IPS-18c (cell line): ENCODE data around the gene ABI2.
"Not testable (repeated sequence)": the region's sequence is repeated elsewhere in the genome, so short reads cannot be mapped to it uniquely, and the experiment has no call there.

Source experiments
- H3K4me3 ChIP-seq: 2 replicates; pipeline ENCODE4 v1.7.0; 2013; ENCODE audit warnings: low read depth, mild to moderate bottlenecking, low read length, moderate library complexity; ENCODE audit not compliant: insufficient read depth
- H3K9me3 ChIP-seq: one replicate; pipeline ENCODE4 v1.6.1; 2013; ENCODE audit warnings: mild to moderate bottlenecking, low read length, moderate library complexity; ENCODE audit not compliant: control insufficient read depth, insufficient read depth

Gene ABI2

DNA sequence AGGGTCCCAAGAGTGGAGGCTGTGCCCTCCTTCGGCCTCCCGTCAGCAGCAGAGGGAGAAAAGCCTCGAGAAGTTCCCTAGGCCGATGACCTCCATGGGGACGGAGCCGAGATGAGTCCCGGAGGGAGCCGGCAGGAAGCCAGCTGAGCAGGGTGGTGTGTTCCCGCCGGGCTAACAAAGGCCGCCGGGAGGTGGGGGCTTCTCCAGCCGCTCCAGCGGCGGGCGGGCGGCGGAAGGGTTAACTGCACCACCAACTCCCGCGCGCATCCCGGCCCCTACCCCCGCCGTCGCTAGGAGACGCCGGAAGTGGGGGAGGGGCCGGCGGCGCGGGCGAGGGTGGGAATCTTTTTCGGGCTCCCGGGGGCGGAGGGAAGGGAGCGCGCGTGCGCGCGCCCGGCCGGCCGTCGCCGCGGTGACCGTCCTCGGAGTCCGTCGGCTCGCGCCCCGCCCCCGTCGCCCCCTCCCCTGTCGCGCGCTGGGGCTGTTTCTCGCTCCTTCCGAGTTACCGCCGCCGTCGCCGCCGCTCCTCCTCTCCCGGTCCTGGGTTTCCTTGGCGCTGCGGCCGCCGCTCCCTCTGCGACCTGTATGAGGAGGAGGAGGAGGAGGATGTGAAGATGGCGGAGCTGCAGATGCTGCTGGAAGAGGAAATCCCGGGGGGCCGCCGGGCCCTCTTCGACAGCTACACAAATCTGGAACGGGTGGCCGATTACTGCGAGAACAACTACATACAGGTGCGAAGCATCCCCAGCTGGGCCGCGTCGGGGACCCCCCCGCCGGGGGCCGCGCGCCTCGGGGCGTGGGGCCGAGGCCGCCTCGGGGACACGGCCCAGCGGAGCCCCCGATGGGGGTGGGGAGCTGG lies at the start of gene ABI2:
TSS of gene ABI2 (plus strand) at position 494 of the 859 bp plus-strand sequence. CDS start at position 615, 121 bp downstream.
- no peaks in the 10 kb centered on the region for H3K9me3 ChIP-seq

DNA sequence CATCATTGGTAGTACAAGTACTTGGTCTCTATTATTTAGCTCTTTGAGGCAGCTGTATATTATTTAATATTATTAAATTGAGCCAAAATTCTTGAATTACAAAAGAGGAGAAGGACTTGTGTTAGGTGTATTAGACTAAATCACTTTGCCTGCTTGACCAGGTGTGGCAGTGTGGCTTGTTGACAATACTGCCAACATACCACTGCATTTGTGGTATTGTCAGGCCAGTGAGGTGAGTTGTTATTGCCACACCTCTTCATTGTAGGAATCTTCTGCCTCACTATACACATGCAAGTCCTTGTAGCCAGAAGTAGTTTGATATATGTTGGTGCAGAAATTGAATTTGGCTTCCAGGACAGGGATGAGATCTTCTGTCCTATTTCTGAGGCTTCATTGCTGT lies 48.9 kb upstream of the ABI2 start:
- H3K4me3 ChIP-seq: no peak overlapping the region
- H3K9me3 ChIP-seq: no peaks in the 10 kb centered on the region

More for the DNA sequence above, at the start of gene ABI2:
- H3K4me3 ChIP-seq: peak within 1 kb of the TSS; percentile 91

DNA sequence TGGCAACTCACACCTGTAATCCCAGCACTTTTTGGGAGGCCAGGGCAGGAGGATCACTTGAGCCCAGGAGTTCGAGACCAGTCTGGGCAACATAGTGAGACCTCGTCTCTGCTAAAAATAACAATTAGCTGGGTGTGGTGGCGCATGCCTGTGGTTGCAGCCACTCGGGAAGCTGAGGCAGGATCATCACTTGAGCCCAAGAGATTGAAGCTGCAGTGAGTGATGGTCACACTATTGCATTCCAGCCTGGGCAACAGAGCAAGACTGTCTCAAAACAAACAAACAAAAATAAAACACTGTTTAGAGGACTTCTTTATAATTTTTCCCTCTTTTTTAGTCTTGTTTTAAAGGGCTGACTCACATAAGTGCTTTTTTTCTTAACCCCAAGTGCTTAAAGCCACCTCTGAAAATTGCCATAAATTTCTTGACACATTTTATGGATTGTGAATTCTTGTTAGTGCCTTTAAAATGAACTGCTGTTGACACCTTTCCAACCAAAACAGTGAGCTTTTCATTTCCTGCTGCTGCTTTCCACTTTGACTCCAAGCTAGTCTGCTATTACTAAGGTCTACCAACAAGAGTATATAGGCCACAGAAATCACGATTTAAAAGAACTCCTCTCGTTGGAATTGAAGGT lies 47.6 kb upstream of the ABI2 start:
- Histone ChIP-seq H3K9me3 (no peaks in the 10 kb centered on the region), H3K4me3 (no peak overlapping the region)

DNA sequence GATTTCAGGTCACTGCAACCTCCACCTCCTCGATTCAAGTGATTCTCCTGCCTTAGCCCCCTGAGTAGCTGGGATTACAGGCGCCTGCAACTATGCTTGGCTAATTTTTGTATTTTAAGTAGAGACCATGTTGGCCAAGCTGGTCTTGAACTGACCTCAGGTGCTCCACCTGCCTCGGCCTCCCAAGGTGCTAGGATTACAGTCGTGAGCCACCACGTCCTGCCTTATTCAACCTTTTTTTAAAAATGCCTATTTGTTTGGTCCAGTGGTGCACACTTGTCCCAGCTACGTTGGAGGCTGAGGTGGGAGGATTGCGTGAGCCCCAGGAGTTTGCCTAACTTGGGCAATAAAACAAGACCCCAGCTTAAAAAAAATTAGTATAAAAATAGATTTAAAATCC lies 46.1 kb upstream of the ABI2 start:
- Histone ChIP-seq H3K4me3 (no peak overlapping the region), H3K9me3 (no peaks in the 10 kb centered on the region)

DNA sequence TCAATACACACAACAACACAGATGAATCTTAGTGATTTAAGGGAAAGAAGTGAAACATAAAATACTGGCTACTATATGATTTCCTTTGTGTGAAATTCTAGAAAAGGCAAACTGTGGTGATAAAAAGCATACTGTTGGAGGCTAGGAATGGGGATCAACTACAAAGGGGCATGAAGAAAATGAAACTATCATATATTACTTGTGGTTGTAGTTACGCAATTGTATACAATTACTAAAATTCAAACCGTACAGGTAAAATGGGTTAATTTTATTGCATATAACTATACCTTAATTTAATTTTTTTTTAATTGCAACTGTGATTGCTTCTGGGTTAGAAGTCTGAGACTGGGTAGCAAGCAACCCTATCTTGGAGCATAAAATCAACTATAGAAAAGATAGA lies 41.7 kb upstream of the ABI2 start:
- H3K4me3 ChIP-seq: no peak overlapping the region
- H3K9me3 ChIP-seq: no peaks in the 10 kb centered on the region

DNA sequence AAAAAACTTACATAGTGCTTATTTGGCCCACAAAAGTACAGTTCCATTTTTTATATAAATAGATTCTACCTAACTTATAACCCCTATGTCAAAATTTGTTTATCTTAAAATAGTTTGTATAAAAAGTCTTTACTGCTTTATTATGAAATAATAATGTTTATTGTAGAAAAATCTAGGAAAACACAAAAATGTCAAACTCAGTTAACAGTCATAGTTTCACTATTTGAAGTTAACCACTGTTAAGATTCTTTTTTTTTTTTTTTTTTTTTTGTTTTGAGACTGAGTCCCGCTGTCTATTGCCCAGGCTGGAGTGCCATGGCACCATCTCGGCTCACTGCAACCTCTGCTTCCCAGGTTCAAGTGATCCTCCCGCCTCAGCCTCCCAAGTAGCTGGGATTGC lies 26.5 kb upstream of the ABI2 start:
- Histone ChIP-seq H3K9me3 (no peaks in the 10 kb centered on the region), H3K4me3 (no peak overlapping the region)

DNA sequence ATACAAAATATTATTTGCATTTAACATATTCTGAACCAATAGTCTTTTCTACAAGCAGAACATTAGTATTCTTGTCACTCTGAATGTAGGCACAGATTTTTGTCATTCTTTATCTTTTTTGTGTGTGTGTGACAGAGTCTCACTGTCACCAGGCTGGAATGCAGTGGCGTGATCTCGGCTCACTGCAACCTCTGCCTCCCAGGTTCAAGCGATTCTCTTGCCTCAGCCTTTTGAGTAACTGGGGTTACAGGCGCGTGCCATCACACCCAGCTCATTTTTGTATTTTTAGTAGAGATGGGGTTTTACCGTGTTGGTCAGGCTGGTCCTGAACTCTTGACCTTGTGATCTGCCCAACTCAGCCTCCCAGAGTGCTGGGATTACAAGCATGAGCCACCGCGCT lies 25.6 kb upstream of the ABI2 start:
- not testable (repeated sequence) for H3K9me3 ChIP-seq, H3K4me3 ChIP-seq

DNA sequence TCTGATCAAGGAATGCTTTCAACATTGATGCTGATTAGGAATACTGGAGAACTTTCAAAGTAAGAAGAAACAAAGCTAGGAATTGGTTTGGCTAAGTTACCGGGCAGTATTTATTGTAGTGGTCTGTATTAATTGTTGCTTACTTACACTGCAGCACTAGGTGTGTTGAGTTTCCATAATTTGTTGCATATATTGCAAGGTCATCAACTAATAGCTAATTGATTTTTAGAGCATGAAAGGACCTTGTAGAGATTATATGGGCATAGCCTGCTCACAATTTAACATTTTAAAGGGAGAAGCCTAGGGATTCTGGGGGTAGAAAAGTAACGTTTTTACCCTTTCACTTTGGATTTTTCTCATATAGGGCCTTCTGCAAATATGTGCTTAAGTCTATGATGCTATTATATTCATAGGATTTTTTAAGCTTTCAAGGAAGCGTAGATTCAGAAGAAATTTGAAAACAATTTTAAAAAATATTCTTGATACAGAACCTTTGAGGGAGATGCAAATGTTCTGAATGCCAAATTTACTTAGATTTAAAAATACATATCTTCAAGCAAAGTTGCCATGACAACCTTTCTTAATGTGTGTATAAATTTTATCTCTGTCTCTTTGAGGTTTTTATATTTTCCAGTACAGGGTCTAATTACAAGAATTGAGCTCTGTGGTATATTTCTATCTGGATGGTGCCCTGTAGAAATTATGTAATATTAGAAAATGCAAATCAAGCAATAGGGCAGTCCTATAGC lies 17.3 kb upstream of the ABI2 start:
- Histone ChIP-seq H3K9me3 (no peaks in the 10 kb centered on the region), H3K4me3 (no peak overlapping the region)

DNA sequence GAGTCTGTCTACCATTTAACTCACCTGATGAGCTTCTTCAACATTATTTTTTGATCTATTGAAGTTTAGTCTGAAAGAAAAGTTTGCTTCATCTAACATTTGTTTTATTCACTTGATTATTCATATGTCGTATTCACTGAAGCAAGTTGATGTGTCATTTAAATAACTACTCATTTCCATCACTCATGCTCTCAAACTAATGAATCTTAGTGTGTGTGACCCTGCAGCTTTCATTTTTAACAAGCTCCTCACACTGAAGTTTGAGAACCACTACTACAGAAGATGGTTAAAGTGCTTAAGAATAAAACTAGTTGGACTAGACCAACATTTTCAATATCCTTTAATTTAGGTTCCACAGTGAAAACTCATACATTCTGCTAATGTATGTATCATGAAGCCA lies 1.8 kb upstream of the ABI2 start:
- H3K9me3 ChIP-seq: no peaks in the 10 kb centered on the region

DNA sequence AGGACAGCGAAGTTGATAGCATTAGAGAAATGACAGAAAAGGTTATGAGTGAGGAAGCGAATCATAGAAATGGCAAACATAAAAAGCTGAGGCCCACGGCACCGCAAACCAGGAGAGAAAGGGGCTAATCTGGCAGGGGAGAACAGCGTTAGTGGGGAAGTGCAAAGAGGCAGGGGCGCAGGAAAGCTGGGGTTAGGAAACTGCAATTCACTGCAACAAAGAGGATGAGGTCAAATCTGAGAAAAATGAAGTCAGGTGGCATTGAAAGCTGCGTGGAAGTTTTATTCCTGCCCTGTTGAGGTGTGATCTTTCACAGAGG lies 653 bp upstream of the ABI2 start:
- Histone ChIP-seq H3K4me3 (peak overlapping the region; percentile 73), H3K9me3 (no peaks in the 10 kb centered on the region)

More for the DNA sequence above, 1.8 kb upstream of the ABI2 start:
- no peak overlapping the region for H3K4me3 ChIP-seq

DNA sequence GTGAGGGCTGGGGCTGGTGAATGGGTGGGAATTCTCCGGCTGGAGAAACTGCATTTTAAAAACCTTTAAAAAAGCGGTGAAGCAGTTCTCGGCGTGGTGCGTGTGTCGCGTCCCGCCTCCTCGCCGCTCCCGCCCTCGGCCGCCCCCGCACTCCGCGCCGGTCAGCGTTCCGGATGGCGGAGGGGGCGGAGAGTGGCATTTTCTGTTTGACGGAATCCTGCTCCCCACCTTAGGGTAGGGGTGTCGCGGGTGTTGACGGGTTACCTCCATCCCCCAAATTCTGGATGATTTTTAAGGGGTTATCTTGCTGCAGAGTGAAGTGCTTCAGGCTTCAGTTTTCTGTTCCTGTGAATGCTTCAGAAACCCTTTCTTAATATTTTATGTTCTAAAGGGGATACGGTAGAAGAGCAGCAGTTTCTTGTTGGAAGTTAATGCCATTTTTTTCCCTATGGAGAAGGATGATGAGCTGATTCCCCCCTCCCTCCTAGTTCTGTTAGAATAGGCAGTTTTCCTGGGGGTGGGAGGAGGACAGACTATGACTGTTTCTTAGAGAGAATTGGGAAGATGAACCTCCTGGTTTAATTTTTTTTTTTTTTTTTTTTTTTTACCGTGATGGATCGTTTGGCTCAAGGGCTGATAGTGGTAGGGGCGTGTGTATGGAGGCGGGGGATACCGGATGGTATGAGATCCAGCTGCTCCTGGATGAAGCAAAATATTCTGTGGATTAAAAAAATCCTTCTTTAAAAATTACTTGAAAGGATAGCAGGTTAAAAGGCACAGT lies 756 bp downstream of the ABI2 start:
- Histone ChIP-seq H3K4me3 (peak overlapping the region; percentile 91), H3K9me3 (no peaks in the 10 kb centered on the region)

DNA sequence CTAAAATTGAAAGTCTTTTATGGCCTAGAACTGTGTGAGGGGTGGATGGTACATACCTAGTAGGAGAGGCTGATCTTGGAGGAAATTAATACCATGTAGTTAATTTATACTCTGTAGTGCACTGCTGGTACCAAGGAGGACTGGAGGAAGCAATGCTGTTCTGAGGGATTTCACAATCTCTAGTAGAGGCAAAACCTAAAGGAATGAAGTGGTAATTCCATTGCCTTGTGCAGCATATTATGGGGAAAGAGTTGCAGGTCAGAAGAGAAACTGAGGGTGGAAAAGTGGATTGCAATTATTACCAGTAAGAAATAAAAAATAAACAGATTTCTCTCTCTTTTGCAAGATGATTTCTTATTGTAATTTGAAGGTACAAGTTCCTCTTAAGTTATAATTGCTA lies 2.2 kb downstream of the ABI2 start:
- no peak overlapping the region for H3K4me3 ChIP-seq

DNA sequence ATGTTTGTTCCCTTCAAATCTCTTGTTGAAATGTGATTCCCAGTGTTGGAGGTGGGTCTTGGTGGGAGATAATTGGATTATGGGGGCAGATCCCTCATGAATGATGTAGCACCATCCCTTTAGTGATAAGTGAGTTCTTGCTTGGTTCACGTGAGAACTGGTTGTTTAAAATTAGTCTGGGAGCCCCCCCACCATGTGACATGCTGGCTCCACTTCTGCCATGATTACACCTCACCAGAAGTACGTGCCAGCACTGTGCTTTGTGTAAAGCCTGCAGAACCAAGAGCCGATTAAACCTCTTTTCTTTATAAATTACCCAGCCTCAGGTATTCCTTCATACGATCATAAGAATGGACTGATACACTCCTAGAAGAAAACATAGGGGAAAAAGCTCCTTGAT lies 10.1 kb downstream of the ABI2 start:
- Histone ChIP-seq H3K4me3 (no peak overlapping the region), H3K9me3 (no peaks in the 10 kb centered on the region)

More for the DNA sequence above, 2.2 kb downstream of the ABI2 start:
- H3K9me3 ChIP-seq: no peaks in the 10 kb centered on the region

DNA sequence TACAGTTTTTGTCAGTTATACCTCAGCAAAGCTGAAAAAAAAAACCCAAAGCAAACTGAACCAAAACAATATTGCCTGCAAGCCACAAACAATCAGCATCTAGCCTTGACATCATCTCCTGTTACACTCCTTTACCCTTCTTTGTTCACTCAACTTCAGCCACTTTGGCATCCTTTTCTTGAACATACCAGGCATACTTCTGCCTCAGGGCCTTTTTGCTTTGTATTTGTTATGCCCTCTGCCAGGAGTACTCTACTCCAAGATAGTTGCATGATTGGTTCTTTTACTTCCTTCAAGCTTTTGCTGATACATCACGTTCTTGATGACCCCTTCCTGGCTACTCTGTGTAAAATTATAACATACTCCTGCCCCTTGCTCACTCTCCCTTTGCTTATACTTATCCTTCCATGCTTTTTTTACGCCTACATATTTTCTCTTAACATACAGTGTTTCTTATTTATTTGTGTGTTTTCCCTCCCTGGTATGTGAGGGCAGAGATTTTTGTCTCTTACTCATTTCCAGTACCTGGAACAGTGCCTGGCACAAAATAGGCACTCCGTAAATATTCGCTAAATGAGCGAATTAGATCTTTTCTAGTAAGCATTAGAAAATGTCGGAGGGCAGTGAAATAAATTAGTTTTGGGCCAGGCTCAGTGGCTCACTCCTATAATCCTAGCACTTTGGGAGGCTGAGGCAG lies 12.7 kb downstream of the ABI2 start:
- no peak overlapping the region for H3K4me3 ChIP-seq
- H3K9me3 ChIP-seq: no peaks in the 10 kb centered on the region

DNA sequence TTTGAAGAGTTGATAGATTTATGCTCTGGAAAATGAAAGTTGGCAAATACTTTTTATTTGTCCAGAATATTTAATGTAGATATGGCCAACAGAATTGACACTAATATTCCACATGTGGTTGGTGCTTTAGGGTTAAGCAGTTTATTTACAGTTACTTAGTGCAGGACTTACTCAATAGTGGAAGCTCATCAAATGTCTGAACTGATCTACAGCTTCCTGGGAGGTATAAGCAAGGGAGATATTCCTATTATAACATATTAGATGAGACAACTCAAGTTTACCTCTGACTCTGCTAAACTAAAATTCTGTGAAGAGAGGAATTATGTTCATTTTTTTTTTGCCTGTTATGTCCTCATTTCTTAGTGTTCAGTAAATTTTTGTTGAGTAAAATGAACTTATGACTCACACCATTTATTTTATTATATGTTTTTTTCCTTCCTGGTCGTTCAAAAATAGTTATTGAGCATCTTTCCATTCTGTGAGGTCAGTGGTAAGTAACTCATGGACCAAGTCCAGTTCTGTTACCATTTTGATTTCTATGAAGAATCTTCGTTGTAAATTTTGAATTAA lies 13.6 kb downstream of the ABI2 start:
- Histone ChIP-seq H3K4me3 (no peak overlapping the region), H3K9me3 (no peaks in the 10 kb centered on the region)

DNA sequence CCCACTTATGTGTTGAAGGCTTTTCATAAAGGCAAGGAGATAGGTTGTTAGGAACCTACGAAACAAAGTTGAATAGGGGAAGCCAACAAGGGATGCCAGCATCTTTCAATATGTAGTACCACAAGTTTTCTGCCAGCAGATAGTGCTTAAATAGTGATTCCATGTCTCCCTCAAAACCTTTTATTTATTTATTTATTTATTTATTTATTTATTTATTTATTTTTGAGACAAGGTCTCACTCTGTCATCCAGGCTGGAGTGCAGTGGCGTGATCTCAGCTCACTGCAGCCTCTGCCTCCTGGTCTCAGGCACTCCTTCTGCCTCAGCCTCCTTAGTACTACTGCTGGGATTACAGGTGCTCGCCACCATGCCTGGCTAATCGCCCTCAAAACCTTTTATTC lies 14.2 kb downstream of the ABI2 start:
- not testable (repeated sequence) for H3K4me3 ChIP-seq, H3K9me3 ChIP-seq

DNA sequence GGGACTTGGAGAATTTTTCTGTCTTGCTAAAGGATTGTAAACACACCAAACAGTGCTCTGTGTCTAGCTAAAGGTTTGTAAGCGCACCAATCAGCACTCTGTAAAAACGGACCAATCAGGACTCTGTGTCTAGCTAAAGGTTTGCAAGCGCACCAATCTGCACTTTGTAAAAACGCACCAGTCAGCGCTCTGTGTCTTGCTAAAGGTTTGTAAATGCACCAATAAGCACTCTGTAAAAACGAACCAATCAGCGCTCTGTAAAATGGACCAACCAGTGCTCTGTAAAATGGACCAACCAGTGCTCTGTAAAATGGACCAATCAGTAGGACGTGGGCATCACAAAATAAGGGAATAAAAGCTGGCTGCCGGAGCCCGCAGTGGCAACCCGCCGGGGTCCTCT lies 16.5 kb downstream of the ABI2 start:
- Histone ChIP-seq H3K9me3 (no peaks in the 10 kb centered on the region), H3K4me3 (no peak overlapping the region)
